ENCODE measurements around the gene ADAMTS7. TPM values are rescaled to one million over a fixed set of nuclear protein-coding genes. Genes with fewer than 3 reads are reported as not detected.

Gene ADAMTS7
- total and polyA plus RNA-seq, 2 of the 4 experiments (the other 2 are of a cell fraction): 1.4 to 12.6 TPM

- CTCF ChIA-PET: no interaction called here
- dilution Hi-C loops (cut with HindIII; ENCODE audit: low sequenced_read_pairs, unreplicated experiment): no loop called here
These were observed 98.3 kb downstream of the ADAMTS7 start for GRCh38 chr15:78712797-78713515.

More at GRCh38 chr15:78712797-78713515, 98.3 kb downstream of the ADAMTS7 start:
- Histone ChIP-seq H2BK5ac (ENCODE audit: low read depth, low read length, poor library complexity, severe bottlenecking) (no peak overlapping the region), H4K91ac (ENCODE audit: insufficient read depth, low read depth, low read length) (no peak overlapping the region), H3K4me2 (ENCODE audit: low read depth, low read length) (no peak overlapping the region), H2AFZ (replicated peaks; ENCODE audit: low read length, poor library complexity) (no peak overlapping the region), H4K8ac (ENCODE audit: low read depth in 2 of 2, low read length in 2 of 2) (no peak overlapping the region), H2BK15ac (ENCODE audit: low read depth, low read length) (no peak overlapping the region), H4K20me1 (ENCODE audit: insufficient read depth, low read length) (no peaks in the 10 kb centered on the region), H3K9me1 (ENCODE audit: insufficient read depth, low read length) (no peaks in the 10 kb centered on the region), H3K18ac (ENCODE audit: low read depth, low read length) (no peak overlapping the region), H3K4me3 (ENCODE audit: insufficient read depth, low read depth, low read length) (no peak overlapping the region), H3K36me3 (ENCODE audit: control insufficient read depth, insufficient read depth, low read length) (no peaks in the 10 kb centered on the region), H4K5ac (ENCODE audit: low read depth, low read length) (no peak overlapping the region), H3K79me1 (ENCODE audit: low read depth in 1 of 2, low read length in 2 of 2) (no peaks in the 10 kb centered on the region), H3K9me3 (ENCODE audit: control insufficient read depth, insufficient read depth, low read length) (no peaks in the 10 kb centered on the region), H3K9ac (ENCODE audit: low read depth, low read length) (no peak overlapping the region), H3K4me1 (ENCODE audit: control insufficient read depth, insufficient read depth, low read length) (no peaks in the 10 kb centered on the region; the same call in 1 of the 2 replicates), H2BK20ac (ENCODE audit: low read depth, low read length) (no peak overlapping the region), H3K27me3 (ENCODE audit: control insufficient read depth, insufficient read depth, low read length) (peaks cover 18% of the 10 kb centered on the region), H3K23ac (ENCODE audit: low read depth, low read length) (no peak overlapping the region), H2BK120ac (ENCODE audit: low read depth, low read length) (no peak overlapping the region), H3K14ac (replicated peaks; ENCODE audit: low read depth, low read length) (no peak overlapping the region), H3K27ac (ENCODE audit: insufficient read depth, low read length) (no peak overlapping the region), H3K56ac (ENCODE audit: extremely low read depth, insufficient read depth, low read length) (no peak overlapping the region), H2AK9ac (replicated peaks; ENCODE audit: low read depth, low read length, poor library complexity) (no peak overlapping the region), H2AK5ac (ENCODE audit: low read depth, low read length) (no peak overlapping the region), H3K4ac (ENCODE audit: low read depth, low read length) (no peak overlapping the region)
- no peak for TF ChIP-seq RCOR1 (IDR thresholded peaks at IDR 0.05; ENCODE audit: insufficient replicate concordance, low read length)
- TF ChIP-seq POLR2A (IDR thresholded peaks at IDR 0.05; ENCODE audit: low read depth, low read length): no peak
- no peak for TF ChIP-seq CHD1 (IDR thresholded peaks at IDR 0.05; ENCODE audit: low read depth, low read length)
- no peak for TF ChIP-seq CTCF (conservative IDR thresholded peaks at IDR 0.05; ENCODE audit: low read depth, low read length)
- no peak for TF ChIP-seq CEBPB (IDR thresholded peaks at IDR 0.05; ENCODE audit: low read depth, low read length)
- TF ChIP-seq NFE2L2 (IDR thresholded peaks at IDR 0.05; ENCODE audit: low read depth, low read length): no peak
- TF ChIP-seq SMC3 (IDR thresholded peaks at IDR 0.05; ENCODE audit: low read depth, low read length): no peak
- TF ChIP-seq, protein P1, sequence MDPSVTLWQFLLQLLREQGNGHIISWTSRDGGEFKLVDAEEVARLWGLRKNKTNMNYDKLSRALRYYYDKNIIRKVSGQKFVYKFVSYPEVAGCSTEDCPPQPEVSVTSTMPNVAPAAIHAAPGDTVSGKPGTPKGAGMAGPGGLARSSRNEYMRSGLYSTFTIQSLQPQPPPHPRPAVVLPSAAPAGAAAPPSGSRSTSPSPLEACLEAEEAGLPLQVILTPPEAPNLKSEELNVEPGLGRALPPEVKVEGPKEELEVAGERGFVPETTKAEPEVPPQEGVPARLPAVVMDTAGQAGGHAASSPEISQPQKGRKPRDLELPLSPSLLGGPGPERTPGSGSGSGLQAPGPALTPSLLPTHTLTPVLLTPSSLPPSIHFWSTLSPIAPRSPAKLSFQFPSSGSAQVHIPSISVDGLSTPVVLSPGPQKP (IDR thresholded peaks at IDR 0.05; ENCODE audit: borderline replicate concordance, low read depth, low read length): no peak
- TF ChIP-seq FOS (IDR thresholded peaks at IDR 0.05; ENCODE audit: low read depth, low read length): no peak
- TF ChIP-seq RFX5 (IDR thresholded peaks at IDR 0.05; ENCODE audit: low read depth, low read length): no peak
- no peak for TF ChIP-seq BHLHE40 (IDR thresholded peaks at IDR 0.05; ENCODE audit: low read depth, low read length)
- no peak for TF ChIP-seq MAFK (IDR thresholded peaks at IDR 0.05; ENCODE audit: low read depth, low read length)
- no peak for TF ChIP-seq MAZ (IDR thresholded peaks at IDR 0.05; ENCODE audit: borderline replicate concordance, low read depth, low read length)
- TF ChIP-seq RAD21 (IDR thresholded peaks at IDR 0.05; ENCODE audit: low read length): no peak
- POLR2A ChIA-PET (ENCODE audit: unreplicated experiment): no interaction called here
- no TSS peak for BruUV-seq (replicated peaks)
- WGBS, 2 experiments (ENCODE audit: extremely low coverage in 2 of 2, insufficient read length in 1 of 2): no CpG with 5 or more reads among the region's 8 CpGs
- intact Hi-C loops (cut with micrococcal nuclease): no loop called here
- DNase-seq (no peak), ATAC-seq (ENCODE audit: low read depth) (no peak)
- in situ Hi-C loops (cut with MboI; ENCODE audit: low sequenced_read_pairs): no loop called here

Data from IMR-90 (cell line).